ENCODE results near the gene CNTNAP2. TPM values are rescaled to one million over a fixed set of nuclear protein-coding genes. Genes with fewer than 3 reads are reported as not detected.

The CNTNAP2 gene
- total RNA-seq, 1 donor from 2014 or later: 2.2 TPM

- Histone ChIP-seq H3K4me3 (no peak overlapping the region), H3K36me3 (no peaks in the 10 kb centered on the region), H3K27ac (no peak overlapping the region), H3K9me3 (no peaks in the 10 kb centered on the region), H3K27me3 (no peaks in the 10 kb centered on the region), H3K4me1 (no peaks in the 10 kb centered on the region)
- no peak for TF ChIP-seq CTCF (IDR thresholded peaks at IDR 0.05)
- no peak for TF ChIP-seq POLR2AphosphoS5 (IDR thresholded peaks at IDR 0.05; ENCODE audit: insufficient read depth in 1 of 2, low read depth in 1 of 2)
- no peak for TF ChIP-seq POLR2A (IDR thresholded peaks at IDR 0.05)
- intact Hi-C loops (cut with DNase I): no loop called here
- DNase-seq (ENCODE audit: extremely low spot score in 2 of 2): no peak
Measured at GRCh38 chr7:147535701-147536111, 1419.1 kb downstream of the CNTNAP2 start.

GRCh38 chr7:147539685-147540084 is 1423.1 kb downstream of the CNTNAP2 start:
- Histone ChIP-seq H3K4me1 (no peaks in the 10 kb centered on the region), H3K9me3 (no peaks in the 10 kb centered on the region), H3K27ac (no peak overlapping the region), H3K36me3 (no peaks in the 10 kb centered on the region), H3K4me3 (no peak overlapping the region), H3K27me3 (no peaks in the 10 kb centered on the region)
- intact Hi-C loops (cut with DNase I): no loop called here
- DNase-seq (ENCODE audit: extremely low spot score in 2 of 2): no peak
- TF ChIP-seq CTCF (IDR thresholded peaks at IDR 0.05) (no peak), POLR2A (IDR thresholded peaks at IDR 0.05) (no peak), POLR2AphosphoS5 (IDR thresholded peaks at IDR 0.05; ENCODE audit: insufficient read depth in 1 of 2, low read depth in 1 of 2) (no peak)

- Histone ChIP-seq H3K27me3 (no peaks in the 10 kb centered on the region), H3K9me3 (no peaks in the 10 kb centered on the region), H3K36me3 (no peaks in the 10 kb centered on the region), H3K27ac (no peak overlapping the region), H3K4me1 (no peaks in the 10 kb centered on the region), H3K4me3 (no peak overlapping the region)
- TF ChIP-seq POLR2AphosphoS5 (IDR thresholded peaks at IDR 0.05; ENCODE audit: insufficient read depth in 1 of 2, low read depth in 1 of 2): no peak
- no peak for TF ChIP-seq CTCF (IDR thresholded peaks at IDR 0.05)
- TF ChIP-seq POLR2A (IDR thresholded peaks at IDR 0.05): no peak
- DNase-seq (ENCODE audit: extremely low spot score in 2 of 2): no peak
- intact Hi-C loops (cut with DNase I): no loop called here
Measured at GRCh38 chr7:147540743-147541142, 1424.1 kb downstream of the CNTNAP2 start.

GRCh38 chr7:147541261-147541660 is 1424.7 kb downstream of the CNTNAP2 start:
- H3K27ac ChIP-seq: no peak overlapping the region
- TF ChIP-seq CTCF (IDR thresholded peaks at IDR 0.05) (no peak), POLR2A (IDR thresholded peaks at IDR 0.05) (no peak), POLR2AphosphoS5 (IDR thresholded peaks at IDR 0.05; ENCODE audit: insufficient read depth in 1 of 2, low read depth in 1 of 2) (no peak)
- DNase-seq (ENCODE audit: extremely low spot score in 2 of 2): no peak
- no peaks in the 10 kb centered on the region for H3K4me1 ChIP-seq
- H3K36me3 ChIP-seq: no peaks in the 10 kb centered on the region
- no peaks in the 10 kb centered on the region for H3K9me3 ChIP-seq
- no peaks in the 10 kb centered on the region for H3K27me3 ChIP-seq
- no peak overlapping the region for H3K4me3 ChIP-seq
- intact Hi-C loops (cut with DNase I): no loop called here

- no peaks in the 10 kb centered on the region for H3K36me3 ChIP-seq
- H3K27me3 ChIP-seq: no peaks in the 10 kb centered on the region
- no peak overlapping the region for H3K4me3 ChIP-seq
- TF ChIP-seq POLR2A (IDR thresholded peaks at IDR 0.05): no peak
- DNase-seq (ENCODE audit: extremely low spot score in 2 of 2): no peak
- intact Hi-C loops (cut with DNase I): no loop called here
- no peaks in the 10 kb centered on the region for H3K9me3 ChIP-seq
- H3K4me1 ChIP-seq: no peaks in the 10 kb centered on the region
- no peak overlapping the region for H3K27ac ChIP-seq
Measured at GRCh38 chr7:147547252-147547897, 1430.8 kb downstream of the CNTNAP2 start.
